ENCODE data around the gene RHBDD3. TPM values are rescaled to one million over a fixed set of nuclear protein-coding genes. Genes with fewer than 3 reads are reported as not detected.

Gene RHBDD3
- total and polyA plus RNA-seq, 8 donors, result 24.1 to 41.8 (median 31.8) TPM

GRCh38 chr22:29226351-29226981, 41.3 kb downstream of the RHBDD3 start:
- no peak for TF ChIP-seq CTCF (IDR thresholded peaks at IDR 0.05)
- Histone ChIP-seq H3K27ac (peak overlapping the region; percentile 48 to 58), H3K36me3 (no peaks in the 10 kb centered on the region), H3K9me3 (no peaks in the 10 kb centered on the region), H3K27me3 (no peaks in the 10 kb centered on the region), H3K4me3 (no peak overlapping the region), H3K4me1 (peaks cover 17 to 23% of the 10 kb centered on the region in 2 donors)
- no peak for ATAC-seq
- intact Hi-C loops (cut with DNase I), result no loop called here
- DNase-seq, result no peak

GRCh38 chr22:29225422-29226090, 42.2 kb downstream of the RHBDD3 start:
- Histone ChIP-seq H3K4me3 (no peak overlapping the region), H3K27ac (peak overlapping the region; percentile 48 to 58), H3K4me1 (peaks cover 17 to 23% of the 10 kb centered on the region in 2 donors), H3K27me3 (no peaks in the 10 kb centered on the region), H3K9me3 (no peaks in the 10 kb centered on the region), H3K36me3 (no peaks in the 10 kb centered on the region)
- ATAC-seq (peak; percentile 70), DNase-seq (peak in 3 of 4 donors; percentile 49 to 80 (median 76))
- intact Hi-C loops (cut with DNase I), result no loop called here
- TF ChIP-seq CTCF (IDR thresholded peaks at IDR 0.05), result no peak

GRCh38 chr22:29224859-29225410, 42.8 kb downstream of the RHBDD3 start:
- Histone ChIP-seq H3K4me3 (no peak overlapping the region), H3K4me1 (peaks cover 17 to 27% of the 10 kb centered on the region in 2 donors), H3K27ac (peak overlapping the region; percentile 48 to 58), H3K9me3 (no peaks in the 10 kb centered on the region), H3K27me3 (no peaks in the 10 kb centered on the region), H3K36me3 (no peaks in the 10 kb centered on the region)
- ATAC-seq, result peak; percentile 4
- no peak for DNase-seq
- no peak for TF ChIP-seq CTCF (IDR thresholded peaks at IDR 0.05)
- intact Hi-C loops (cut with DNase I), result no loop called here

- Histone ChIP-seq H3K27ac (peak overlapping the region in 1 of 2 donors; percentile 58), H3K9me3 (no peaks in the 10 kb centered on the region), H3K4me3 (no peak overlapping the region), H3K4me1 (peaks cover 17 to 27% of the 10 kb centered on the region in 2 donors), H3K27me3 (no peaks in the 10 kb centered on the region), H3K36me3 (no peaks in the 10 kb centered on the region)
- ATAC-seq (peak; percentile 32), DNase-seq (peak in 3 of 4 donors; percentile 54 to 81 (median 56))
- intact Hi-C loops (cut with DNase I), result no loop called here
- TF ChIP-seq CTCF (IDR thresholded peaks at IDR 0.05), result no peak
Measured at GRCh38 chr22:29224121-29224858, 43.5 kb downstream of the RHBDD3 start.
